ENCODE results near the gene CPSF4. TPM values are rescaled to one million over a fixed set of nuclear protein-coding genes. Genes with fewer than 3 reads are reported as not detected.

CPSF4 gene
- total RNA-seq, 2 experiments from 2014 or later: 84.4 to 88.6 TPM

DNA sequence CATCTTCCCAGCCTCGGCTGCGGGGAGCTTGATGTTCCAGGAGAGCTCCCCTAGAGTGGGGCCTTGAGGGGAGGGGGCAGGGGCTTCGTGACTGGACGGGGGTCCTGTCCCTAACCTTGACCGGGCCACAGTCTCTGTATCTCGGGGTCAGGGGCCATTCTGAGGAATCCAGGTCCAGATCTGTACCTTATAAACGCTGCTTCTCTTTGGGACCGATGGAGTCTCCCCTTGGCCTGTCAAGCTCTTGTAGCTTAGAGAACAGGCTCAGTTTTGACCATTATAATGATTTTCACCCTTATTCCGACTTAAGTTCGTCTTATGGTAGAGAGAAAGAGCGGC, 66.5 kb downstream of the CPSF4 start:
- Histone ChIP-seq H3K4me2 (ENCODE audit: low read length) (peak overlapping the region; percentile 90), H3K36me3 (ENCODE audit: insufficient read depth, low read length) (no peaks in the 10 kb centered on the region; the same call in 1 of the 2 replicates), H3K79me2 (ENCODE audit: insufficient read depth, low read depth, low read length) (peaks cover 35% of the 10 kb centered on the region), H4K20me1 (ENCODE audit: insufficient read depth, low read length) (no peaks in the 10 kb centered on the region), H3K4me3 (ENCODE audit: low read depth, low read length, poor library complexity, severe bottlenecking) (peak overlapping the region; percentile 92), H3K9me3 (ENCODE audit: low read length) (peaks cover 6% of the 10 kb centered on the region; the same call in 1 of the 2 replicates), H3K9me2 (ENCODE audit: insufficient read depth, low read length) (no peaks in the 10 kb centered on the region), H3K27ac (ENCODE audit: low read depth, low read length, poor library complexity, severe bottlenecking) (peak overlapping the region; percentile 73), H2AFZ (ENCODE audit: low read length) (peak overlapping the region; percentile 83), H3K4me1 (ENCODE audit: insufficient read depth, low read length, poor library complexity, severe bottlenecking) (peaks cover 18% of the 10 kb centered on the region)
- TF ChIP-seq, protein P1, sequence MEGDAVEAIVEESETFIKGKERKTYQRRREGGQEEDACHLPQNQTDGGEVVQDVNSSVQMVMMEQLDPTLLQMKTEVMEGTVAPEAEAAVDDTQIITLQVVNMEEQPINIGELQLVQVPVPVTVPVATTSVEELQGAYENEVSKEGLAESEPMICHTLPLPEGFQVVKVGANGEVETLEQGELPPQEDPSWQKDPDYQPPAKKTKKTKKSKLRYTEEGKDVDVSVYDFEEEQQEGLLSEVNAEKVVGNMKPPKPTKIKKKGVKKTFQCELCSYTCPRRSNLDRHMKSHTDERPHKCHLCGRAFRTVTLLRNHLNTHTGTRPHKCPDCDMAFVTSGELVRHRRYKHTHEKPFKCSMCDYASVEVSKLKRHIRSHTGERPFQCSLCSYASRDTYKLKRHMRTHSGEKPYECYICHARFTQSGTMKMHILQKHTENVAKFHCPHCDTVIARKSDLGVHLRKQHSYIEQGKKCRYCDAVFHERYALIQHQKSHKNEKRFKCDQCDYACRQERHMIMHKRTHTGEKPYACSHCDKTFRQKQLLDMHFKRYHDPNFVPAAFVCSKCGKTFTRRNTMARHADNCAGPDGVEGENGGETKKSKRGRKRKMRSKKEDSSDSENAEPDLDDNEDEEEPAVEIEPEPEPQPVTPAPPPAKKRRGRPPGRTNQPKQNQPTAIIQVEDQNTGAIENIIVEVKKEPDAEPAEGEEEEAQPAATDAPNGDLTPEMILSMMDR (conservative IDR thresholded peaks at IDR 0.05; ENCODE audit: low read length): no peak
- no peak for TF ChIP-seq EZH2phosphoT487 (IDR thresholded peaks at IDR 0.05; ENCODE audit: borderline replicate concordance, low read depth, low read length)
- POLR2A ChIA-PET: interaction anchor here (0.6 to 2.8 kb wide), 11 partner anchors 13 to 414 kb away, joined by 3 to 20 read pairs (median 5); partner anchors contain the start of genes TRIM4 and ZNF655
- no TSS peak for BruUV-seq (replicated peaks)
- DNase-seq (ENCODE audit: low spot score): no peak
- intact Hi-C loops (cut with micrococcal nuclease; ENCODE audit: unreplicated experiment): loop anchor here (2.0 kb wide), 1 partner anchor 54 kb away; the partner anchor contains the start of gene ZNF655
- CTCF ChIA-PET (ENCODE audit: unreplicated experiment): interaction anchor here (0.5 to 0.6 kb wide), 2 partner anchors 31 to 570 kb away, joined by 3 read pairs; no protein-coding TSS in a partner anchor

Other genes starting within 250 kb of the CPSF4 start
- not detected in 2 replicates for gene KPNA7, start 230.8 kb upstream of the CPSF4 start, total RNA-seq (2014; rRNA removed; shearing (Covaris generic))
- not detected in 2 replicates for gene KPNA7, start 230.8 kb upstream of the CPSF4 start, total RNA-seq (2022)
- gene MYH16, start 166.1 kb upstream of the CPSF4 start, total RNA-seq (2014; rRNA removed; shearing (Covaris generic)): not detected in 2 replicates
- gene MYH16, start 166.1 kb upstream of the CPSF4 start, total RNA-seq (2022): not detected in 2 replicates
- gene ARPC1A, start 113.0 kb upstream of the CPSF4 start, total RNA-seq (2014; rRNA removed; shearing (Covaris generic)): 51.0 and 71.8 TPM in 2 replicates
- 101 and 108 TPM in 2 replicates for gene ARPC1A, start 113.0 kb upstream of the CPSF4 start, total RNA-seq (2022)
- gene ARPC1B, start 64.2 kb upstream of the CPSF4 start, total RNA-seq (2014; rRNA removed; shearing (Covaris generic)): 174 and 191 TPM in 2 replicates
- gene ARPC1B, start 64.2 kb upstream of the CPSF4 start, total RNA-seq (2022): 168 and 169 TPM in 2 replicates
- gene PDAP1, start 30.3 kb upstream of the CPSF4 start, total RNA-seq (2014; rRNA removed; shearing (Covaris generic)): 33.7 and 50.0 TPM in 2 replicates
- gene PDAP1, start 30.3 kb upstream of the CPSF4 start, total RNA-seq (2022): 132 and 135 TPM in 2 replicates
- 104 and 118 TPM in 2 replicates for gene BUD31, start 30.0 kb upstream of the CPSF4 start, total RNA-seq (2014; rRNA removed; shearing (Covaris generic))
- 100 and 114 TPM in 2 replicates for gene BUD31, start 30.0 kb upstream of the CPSF4 start, total RNA-seq (2022)
- gene PTCD1, start 145 bp upstream of the CPSF4 start, total RNA-seq (2014; rRNA removed; shearing (Covaris generic)): 11.0 and 11.1 TPM in 2 replicates
- 7.6 and 11.3 TPM in 2 replicates for gene PTCD1, start 145 bp upstream of the CPSF4 start, total RNA-seq (2022)
- gene ATP5MF, start 27.2 kb downstream of the CPSF4 start, total RNA-seq (2014; rRNA removed; shearing (Covaris generic)): 756 and 900 TPM in 2 replicates
- gene ATP5MF, start 27.2 kb downstream of the CPSF4 start, total RNA-seq (2022): 387 and 463 TPM in 2 replicates
- 23.2 and 32.2 TPM in 2 replicates for gene ZNF789, start 33.9 kb downstream of the CPSF4 start, total RNA-seq (2014; rRNA removed; shearing (Covaris generic))
- gene ZNF789, start 33.9 kb downstream of the CPSF4 start, total RNA-seq (2022): 57.4 and 59.6 TPM in 2 replicates
- 23.5 and 26.8 TPM in 2 replicates for gene ZNF394, start 61.3 kb downstream of the CPSF4 start, total RNA-seq (2014; rRNA removed; shearing (Covaris generic))
- 35.3 and 35.4 TPM in 2 replicates for gene ZNF394, start 61.3 kb downstream of the CPSF4 start, total RNA-seq (2022)
- gene ZKSCAN5, start 65.7 kb downstream of the CPSF4 start, total RNA-seq (2014; rRNA removed; shearing (Covaris generic)): 11.4 and 12.2 TPM in 2 replicates
- 13.7 and 14.5 TPM in 2 replicates for gene ZKSCAN5, start 65.7 kb downstream of the CPSF4 start, total RNA-seq (2022)
- 4.2 and 5.5 TPM in 2 replicates for gene FAM200A, start 113.2 kb downstream of the CPSF4 start, total RNA-seq (2014; rRNA removed; shearing (Covaris generic))
- gene FAM200A, start 113.2 kb downstream of the CPSF4 start, total RNA-seq (2022): 7.3 and 7.9 TPM in 2 replicates
- gene ZNF655, start 119.7 kb downstream of the CPSF4 start, total RNA-seq (2014; rRNA removed; shearing (Covaris generic)): 64.1 and 100 TPM in 2 replicates
- gene ZNF655, start 119.7 kb downstream of the CPSF4 start, total RNA-seq (2022): 79.7 and 84.7 TPM in 2 replicates
- gene TMEM225B, start 159.3 kb downstream of the CPSF4 start, total RNA-seq (2014; rRNA removed; shearing (Covaris generic)): 1.4 and 2.4 TPM in 2 replicates
- gene TMEM225B, start 159.3 kb downstream of the CPSF4 start, total RNA-seq (2022): 2.4 and 3.9 TPM in 2 replicates
- gene ZSCAN25, start 178.0 kb downstream of the CPSF4 start, total RNA-seq (2014; rRNA removed; shearing (Covaris generic)): 12.0 and 19.8 TPM in 2 replicates
- gene ZSCAN25, start 178.0 kb downstream of the CPSF4 start, total RNA-seq (2022): 14.3 and 17.1 TPM in 2 replicates
- not detected in 2 replicates for gene CYP3A5, start 241.1 kb downstream of the CPSF4 start, total RNA-seq (2014; rRNA removed; shearing (Covaris generic))
- not detected in 2 replicates for gene CYP3A5, start 241.1 kb downstream of the CPSF4 start, total RNA-seq (2022)